COLO668 (cell line): Measurements from ENCODE around the gene SLC19A1.

Experiments used
- DNase-seq: peaks from one replicate; lab custom pipeline; 2025; ENCODE audit not compliant: unreplicated experiment; lab: John Stamatoyannopoulos, UW

SLC19A1 gene

GRCh38 chr21:45521241-45521640 lies 21.0 kb downstream of the SLC19A1 start:
- no peak for DNase-seq

- no peak for DNase-seq
Measured at GRCh38 chr21:45519182-45519581, 23.1 kb downstream of the SLC19A1 start.

GRCh38 chr21:45518742-45519141 lies 23.5 kb downstream of the SLC19A1 start:
- no peak for DNase-seq

- no peak for DNase-seq
Measured at GRCh38 chr21:45517249-45518065, 24.8 kb downstream of the SLC19A1 start.

- DNase-seq: no peak
Measured at GRCh38 chr21:45516671-45517151, 25.5 kb downstream of the SLC19A1 start.

- no peak for DNase-seq
Measured at GRCh38 chr21:45516071-45516670, 26.1 kb downstream of the SLC19A1 start.

GRCh38 chr21:45515241-45516061 lies 26.8 kb downstream of the SLC19A1 start:
- DNase-seq: no peak

- DNase-seq: no peak
Measured at GRCh38 chr21:45514311-45515021, 27.8 kb downstream of the SLC19A1 start.

- no peak for DNase-seq
Measured at GRCh38 chr21:45513741-45514310, 28.4 kb downstream of the SLC19A1 start.

- no peak for DNase-seq
Measured at GRCh38 chr21:45513003-45513717, 29.1 kb downstream of the SLC19A1 start.

GRCh38 chr21:45512626-45513002 lies 29.6 kb downstream of the SLC19A1 start:
- DNase-seq: no peak

GRCh38 chr21:45511661-45512431 lies 30.4 kb downstream of the SLC19A1 start:
- no peak for DNase-seq

GRCh38 chr21:45511007-45511406 lies 31.2 kb downstream of the SLC19A1 start:
- no peak for DNase-seq

- no peak for DNase-seq
Measured at GRCh38 chr21:45510466-45510955, 31.7 kb downstream of the SLC19A1 start.

- DNase-seq: no peak
Measured at GRCh38 chr21:45509566-45510465, 32.4 kb downstream of the SLC19A1 start.

GRCh38 chr21:45508607-45509565 lies 33.4 kb downstream of the SLC19A1 start:
- DNase-seq: no peak
